GM21390 (cell line): ENCODE data around the gene CEP131.

Experiments
- ATAC-seq: cut with Tn5 transposase; IDR thresholded peaks from one replicate; pipeline ENCODE4 v1.9.1; 2021; ENCODE audit not compliant: unreplicated experiment

Gene CEP131

DNA sequence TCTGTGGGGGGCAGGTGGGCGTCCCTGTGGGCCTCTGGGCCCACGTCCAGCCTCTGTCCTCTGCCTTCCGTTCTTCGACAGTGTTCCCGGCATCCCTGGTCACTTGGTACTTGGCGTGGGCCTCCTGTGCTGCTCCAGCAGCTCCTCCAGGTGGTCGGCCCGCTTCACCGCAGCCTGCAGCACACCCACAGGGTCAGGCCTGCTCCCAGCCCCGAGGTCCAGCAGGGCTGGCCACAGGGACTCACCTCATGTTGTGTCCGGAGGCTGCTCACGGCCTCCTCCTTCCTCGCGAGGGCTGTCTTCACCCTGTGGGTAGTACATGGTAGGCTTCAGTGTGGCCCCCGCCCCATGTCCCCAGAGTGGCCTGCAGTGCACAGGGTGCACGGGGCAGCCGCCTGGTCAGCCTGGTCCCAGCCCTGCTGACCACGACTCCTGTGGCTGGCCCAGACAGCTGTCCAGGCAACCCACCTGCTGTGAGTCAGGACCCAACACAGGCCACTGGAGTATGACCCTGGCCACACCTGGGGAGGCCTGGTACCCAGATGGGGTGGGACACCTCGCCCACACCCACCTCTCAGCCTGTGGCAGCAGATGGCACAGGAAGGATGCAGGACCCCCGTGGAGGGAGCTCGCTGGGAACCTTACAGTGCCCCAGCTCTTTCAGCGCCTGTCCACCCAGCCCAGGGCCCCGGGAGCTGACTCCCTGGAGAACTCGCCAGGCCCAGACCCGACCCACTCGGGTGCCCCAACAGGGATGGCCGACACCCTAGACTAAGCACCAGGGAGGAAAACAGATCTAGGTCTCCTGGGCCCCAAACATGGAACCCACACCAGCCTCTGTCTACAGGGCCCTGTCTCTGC, 32.9 kb downstream of the CEP131 start:
- no peak for ATAC-seq

DNA sequence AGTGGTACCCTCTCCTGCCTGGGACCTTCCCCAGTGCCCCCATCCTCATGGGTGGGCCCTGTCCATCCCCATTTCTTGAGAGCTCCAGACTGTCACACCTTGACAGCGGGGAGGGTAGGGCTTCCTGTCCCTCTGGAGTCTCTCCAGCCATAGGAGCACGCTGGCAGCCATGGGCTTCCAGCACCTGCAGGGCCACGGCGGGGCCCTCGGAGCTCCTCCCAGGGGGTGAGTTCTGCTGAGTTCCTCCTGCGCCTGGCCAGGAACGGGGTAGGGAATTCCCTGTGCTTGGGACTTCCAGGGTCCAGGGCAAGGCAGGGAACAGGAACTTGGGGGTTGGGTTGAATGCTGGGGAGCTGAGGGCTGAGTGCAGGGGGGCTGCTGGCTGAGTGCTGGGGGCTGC, 33.7 kb downstream of the CEP131 start:
- ATAC-seq: no peak

DNA sequence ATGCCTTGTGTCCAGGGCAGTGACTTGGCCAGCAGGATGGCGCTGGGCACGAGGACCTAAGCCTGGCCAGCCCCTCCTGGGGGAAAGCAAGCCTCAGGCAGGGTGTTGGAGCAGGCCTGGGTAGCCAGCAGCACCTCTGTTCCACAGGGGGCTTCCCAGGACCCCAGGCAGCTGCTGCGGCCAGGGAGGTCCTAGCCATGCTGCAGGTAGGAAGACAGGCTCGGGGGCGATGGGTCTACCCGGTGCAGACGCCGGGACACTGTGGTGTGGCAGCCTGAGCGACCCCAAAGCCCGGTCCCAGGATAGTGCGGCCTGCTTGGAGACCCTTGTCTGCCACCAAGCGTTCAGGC, 34.3 kb downstream of the CEP131 start:
- no peak for ATAC-seq

DNA sequence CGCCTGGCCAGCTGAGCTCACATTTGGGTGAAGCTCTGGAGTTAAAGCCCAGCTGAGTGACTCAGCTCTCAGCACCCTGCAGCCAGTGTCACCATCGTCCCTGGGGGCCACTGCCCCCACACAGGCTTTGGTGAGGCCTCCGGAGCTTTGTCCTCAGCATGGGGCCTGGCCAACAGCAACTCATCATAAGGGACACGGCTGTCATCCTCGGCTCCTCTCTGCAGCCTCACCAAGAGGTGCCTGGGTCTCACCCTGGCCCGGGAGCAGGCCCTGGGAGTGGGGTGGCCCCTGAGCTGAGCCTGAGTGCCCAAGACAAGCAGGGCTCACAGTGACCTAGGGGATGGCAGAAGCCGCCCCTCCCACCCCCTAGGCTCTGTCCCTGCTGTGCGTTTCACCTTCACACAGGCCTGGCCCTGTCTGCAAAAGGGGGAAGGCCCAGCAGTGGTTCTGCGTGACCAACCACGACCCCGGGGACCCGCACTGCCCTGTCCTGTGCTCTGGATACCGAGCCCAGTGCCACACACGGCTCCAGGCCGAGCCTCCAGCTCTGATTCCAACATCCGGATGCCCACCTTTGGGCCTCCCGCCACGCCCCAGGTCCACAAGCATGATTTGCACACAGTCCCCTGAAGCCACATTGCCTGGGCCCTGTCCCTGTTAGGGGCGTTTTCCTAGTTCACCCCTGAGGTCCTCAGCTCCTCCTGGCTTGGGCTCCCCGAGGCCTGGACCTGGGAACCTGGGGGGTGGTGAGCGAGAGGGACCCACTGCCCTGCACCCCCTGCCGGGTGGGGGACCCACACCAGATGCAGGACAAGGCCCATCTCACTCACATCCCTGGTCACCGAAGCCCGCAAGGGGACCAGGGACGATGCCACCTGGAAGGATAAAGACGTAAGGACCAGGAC, 34.9 kb downstream of the CEP131 start:
- no peak for ATAC-seq

DNA sequence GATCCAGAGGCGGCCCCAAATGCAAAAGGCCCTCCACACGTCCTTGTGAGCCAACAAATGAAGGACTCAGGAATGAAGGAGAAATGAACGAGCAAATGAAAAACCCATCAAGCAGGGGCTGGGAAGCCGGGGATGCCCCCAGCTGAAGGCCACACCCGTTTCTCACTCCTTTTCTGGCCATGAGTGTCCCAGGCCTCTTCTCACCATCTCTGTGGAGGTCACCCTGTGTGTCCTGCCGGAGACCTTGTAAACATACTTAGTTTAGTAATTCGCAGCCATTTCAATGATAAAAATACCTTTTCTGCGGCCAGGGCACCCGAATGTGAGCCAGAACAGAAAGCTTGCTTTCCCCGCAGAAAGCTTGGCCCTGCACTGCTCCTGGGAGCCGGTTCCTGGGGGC, 35.6 kb downstream of the CEP131 start:
- ATAC-seq: no peak

DNA sequence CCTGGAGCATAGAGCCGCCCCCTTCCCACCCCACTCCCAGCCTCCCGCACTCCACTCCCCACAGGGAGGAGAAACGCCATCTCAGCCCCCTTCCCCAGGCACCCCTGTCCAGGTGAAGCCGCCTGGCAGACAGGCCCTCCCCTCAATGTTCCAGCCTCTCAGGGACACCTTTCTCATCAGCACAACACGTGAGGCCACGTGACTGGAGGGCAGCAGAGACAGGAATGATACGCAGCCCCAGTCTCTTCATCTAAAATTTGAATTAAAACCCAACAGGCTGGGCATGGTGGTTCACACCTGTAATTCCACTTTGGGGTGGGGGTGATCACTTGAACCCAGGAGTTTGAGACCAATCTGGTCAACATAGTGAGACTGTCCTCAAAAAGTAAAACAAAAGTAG, 36.6 kb downstream of the CEP131 start:
- no peak for ATAC-seq

DNA sequence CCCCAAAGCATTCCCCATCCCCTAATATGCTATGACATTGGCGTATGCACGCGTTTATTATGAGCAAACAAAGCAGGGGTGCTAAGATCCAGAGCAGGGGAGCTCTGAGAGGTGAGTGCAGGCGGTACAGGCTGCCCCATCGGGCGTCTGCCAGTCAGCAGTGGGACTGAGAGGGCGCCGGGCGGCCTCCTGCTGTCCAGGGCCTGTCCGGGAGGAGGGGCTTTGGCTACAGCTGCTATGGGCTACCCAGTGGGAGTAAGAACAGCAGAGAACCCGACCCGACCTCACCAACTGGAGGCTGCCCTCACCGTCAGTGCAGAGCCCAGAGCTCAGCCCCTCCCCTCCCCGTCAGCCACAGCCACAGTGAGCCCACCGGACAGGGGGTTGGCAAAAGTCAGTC, 38.2 kb downstream of the CEP131 start:
- ATAC-seq: no peak

DNA sequence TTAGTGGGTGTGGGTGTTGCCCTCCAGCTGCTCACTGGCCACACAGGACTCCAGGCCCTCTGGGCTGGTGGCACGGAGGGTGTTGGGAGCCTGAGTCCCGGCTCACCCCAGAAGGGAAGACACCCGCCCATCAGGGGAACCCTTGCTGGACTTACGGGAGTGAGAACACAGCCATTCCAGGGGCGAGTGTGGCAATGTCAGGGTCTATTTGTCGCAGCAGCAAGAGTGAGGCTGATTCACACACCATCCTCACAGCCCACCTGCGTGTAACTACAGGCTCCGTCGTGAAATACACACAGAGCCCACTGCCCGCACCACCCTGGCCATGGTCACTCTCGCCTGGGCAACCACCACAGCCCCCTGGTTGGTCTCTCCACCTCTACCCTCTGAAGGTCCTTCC, 39.0 kb downstream of the CEP131 start:
- ATAC-seq: no peak

DNA sequence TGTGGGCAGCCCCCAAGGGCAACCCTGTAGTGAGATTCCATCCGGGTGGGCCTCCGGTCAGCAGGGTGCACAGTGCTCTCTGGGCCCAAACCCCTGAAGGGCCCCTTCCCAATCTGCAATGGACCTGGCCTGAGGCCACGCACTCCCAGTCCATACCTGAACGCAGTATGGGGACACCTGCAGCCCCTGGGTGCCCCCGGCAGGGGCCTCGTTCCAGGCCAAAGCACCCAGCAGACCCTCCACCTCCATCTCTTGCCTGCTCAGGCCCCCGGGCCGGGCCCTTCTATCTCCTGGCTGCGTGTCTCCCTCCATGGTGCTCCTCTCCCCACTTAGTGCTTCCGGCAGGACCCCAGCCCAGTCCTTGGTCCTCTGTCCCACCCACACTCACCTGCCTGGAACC, 39.4 kb downstream of the CEP131 start:
- ATAC-seq: no peak

DNA sequence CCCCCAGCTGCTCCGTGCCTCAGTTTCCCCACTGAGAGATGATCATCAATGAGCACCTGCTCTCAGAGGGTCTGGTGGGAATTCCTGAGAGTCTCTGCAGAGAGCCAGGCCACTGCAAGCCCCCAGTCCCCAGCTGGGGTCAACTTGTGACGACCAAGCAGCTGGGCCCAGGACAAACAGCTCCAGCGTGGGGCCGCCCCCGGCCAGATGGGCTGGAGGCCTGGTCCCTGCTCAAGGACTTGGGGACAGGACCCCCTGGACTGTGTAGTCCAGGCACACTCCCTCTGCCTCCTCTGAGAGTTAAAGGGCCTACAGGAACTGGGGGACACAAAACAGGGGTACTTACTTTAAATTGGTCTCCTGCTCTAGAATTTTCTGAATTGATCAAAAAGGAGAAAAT, 40.2 kb downstream of the CEP131 start:
- ATAC-seq: no peak

DNA sequence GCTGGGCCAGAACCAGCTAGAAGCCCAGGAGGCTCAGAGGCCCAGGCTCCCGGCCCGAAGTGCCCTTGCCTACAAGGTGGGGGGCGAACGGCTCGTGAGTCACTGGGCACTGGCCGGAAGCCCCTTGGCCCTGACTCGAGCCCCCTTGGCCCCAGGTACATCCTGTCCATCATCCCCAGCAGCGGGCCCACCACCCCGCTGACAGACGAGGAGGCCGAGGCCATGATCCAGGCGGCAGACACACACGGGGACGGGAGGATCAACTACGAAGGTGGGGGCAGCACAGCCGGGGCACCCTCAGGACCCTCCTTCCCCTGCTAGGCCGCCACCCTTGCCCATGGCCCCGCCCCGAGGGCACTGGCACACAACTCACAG, 41.0 kb downstream of the CEP131 start:
- no peak for ATAC-seq

DNA sequence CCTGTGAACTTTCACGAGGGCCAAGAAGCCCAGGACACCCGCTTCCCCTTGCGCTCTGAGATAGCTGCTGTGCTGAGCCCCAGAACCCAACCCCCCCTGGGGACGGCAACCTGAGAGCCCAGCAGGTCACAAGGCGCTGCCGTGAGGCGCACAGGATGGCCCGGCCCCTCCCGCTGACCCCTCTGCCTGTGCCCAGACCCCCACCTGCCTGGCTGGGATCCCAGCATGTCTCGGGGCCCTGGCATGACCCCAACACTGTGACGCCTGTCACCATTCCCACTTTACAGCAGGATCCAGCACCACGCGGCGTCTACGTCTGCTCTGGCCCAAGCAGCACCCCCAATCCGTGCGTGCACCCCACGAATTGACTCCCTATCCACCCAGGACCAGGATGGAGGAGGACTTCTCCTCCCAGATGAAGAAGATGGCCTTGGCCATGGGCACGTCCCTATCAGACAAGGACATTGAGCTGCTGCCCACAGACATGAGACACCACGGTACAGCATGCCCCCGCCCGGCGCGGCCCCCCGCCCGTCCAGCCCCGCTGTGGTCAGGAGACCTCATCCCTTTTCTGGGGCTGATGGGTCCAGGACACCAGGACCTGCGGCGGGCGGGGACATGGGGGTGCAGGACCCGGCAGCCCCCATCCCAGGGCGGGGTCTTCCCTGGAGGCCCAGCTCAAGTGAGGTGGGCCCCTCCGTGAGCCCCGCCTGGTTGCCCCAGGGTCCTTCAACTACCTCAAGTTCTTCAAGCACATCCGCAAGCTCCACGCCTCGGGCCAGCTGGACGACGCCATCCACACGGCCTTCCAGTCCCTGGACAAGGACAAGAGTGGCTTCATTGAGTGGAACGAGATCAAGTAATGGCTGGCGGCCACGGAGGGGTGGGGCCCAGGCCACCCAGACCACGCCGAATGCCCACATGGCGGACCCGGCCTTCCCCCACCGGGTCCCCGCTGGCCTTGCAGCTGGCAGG, 41.6 kb downstream of the CEP131 start:
- ATAC-seq: no peak

DNA sequence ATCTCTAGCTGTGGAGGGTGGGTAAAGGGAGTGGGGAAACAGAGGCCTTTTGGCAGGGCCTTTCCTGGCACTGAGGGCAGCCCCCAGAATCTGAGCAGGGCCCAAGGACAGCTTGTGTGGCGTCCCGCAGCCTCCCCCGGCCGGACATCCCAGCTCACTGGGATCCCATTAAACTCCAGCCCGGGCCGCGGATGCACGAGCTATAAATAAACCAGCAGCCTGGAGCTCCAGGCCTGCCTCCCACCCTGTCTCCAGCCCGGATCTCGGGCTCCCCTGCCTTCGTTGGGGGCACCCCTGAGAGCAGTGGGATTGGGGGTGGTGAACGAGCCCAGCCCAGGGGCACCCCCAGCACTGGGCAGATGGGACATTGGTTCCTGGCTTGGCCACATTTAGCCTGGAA, 42.9 kb downstream of the CEP131 start:
- ATAC-seq: no peak

DNA sequence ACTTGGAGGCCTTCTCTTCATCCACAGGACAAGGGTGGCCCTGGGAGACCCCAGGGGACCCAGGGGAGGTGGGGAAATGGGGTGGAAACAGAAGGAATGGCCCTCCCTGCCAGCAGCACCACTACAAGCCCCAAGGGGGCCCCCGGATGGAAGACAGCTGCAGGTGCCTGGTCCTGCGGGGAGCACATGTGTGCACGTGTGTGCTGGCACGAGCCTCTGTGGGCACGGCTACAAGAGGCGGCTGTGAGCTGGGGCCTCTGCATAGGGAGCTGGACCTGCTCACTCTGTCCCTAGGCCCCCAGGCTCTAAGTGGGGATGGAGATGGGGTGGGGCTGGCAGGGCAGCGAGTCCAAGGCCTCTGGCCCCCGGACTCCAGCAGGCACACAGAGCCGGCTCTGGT, 43.5 kb downstream of the CEP131 start:
- no peak for ATAC-seq

DNA sequence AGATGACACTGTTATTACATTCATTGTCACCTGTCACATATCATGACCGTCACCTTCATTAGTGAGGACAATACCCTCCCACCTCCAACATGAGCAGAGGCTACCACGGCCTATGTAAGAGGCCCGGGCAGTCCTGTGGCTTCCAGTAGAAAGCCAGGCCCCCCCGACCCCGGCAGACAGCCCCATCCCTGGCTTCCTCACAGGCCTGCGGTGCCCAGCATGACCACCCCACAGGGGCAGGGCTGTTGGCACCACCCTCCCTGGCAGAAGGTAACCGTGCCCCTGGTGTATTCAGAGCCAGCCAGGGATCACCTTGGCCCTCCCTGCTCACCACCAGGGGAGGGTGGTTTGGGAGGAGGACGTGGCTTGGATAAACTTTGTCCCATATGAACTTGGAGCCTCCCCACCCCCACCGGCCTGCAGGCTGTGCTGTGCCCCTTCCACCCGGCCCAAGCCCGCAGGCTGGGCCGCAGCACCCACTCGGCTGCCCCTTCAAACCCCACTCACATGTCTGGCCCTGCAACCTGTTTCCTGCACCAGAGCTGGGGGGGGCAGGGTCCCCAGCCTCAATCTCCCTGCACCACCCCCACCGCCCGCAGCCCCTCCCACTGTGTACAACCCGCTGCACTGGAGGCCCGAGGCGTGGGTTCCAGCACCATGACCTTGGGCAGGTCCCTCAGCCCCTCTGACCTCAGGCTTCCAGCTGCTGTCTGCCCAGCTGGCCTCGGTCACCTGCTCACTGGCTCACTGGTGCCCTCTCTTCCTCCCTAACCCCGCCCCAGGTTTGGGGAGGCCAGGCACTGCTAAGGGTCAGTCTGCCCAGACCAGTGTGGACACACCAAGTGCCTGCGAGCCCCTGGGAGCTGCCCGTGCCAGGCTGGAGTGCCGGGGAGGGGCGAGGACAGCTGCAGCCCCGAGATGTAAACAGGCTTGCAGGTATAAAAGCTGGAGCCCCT, 44.4 kb downstream of the CEP131 start:
- ATAC-seq: no peak

DNA sequence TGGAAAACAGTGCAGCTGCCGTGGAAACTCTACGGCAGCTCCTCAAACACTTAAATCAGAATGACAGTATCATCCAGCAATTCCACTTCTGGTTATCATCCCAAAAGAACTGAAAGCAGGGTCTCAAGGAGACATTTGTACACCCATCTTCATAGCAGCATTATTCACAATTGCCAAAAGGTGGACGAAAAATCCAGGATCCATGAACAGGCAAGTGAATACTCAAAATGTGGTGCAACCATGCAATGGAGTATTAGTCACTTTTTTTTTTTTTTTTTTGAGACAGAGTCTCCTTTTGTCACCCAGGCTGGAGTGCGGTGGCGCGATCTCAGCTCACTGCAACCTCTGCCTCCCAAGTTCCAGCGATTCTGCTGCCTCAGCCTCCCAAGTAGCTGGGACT, 46.1 kb downstream of the CEP131 start:
- ATAC-seq: no peak

DNA sequence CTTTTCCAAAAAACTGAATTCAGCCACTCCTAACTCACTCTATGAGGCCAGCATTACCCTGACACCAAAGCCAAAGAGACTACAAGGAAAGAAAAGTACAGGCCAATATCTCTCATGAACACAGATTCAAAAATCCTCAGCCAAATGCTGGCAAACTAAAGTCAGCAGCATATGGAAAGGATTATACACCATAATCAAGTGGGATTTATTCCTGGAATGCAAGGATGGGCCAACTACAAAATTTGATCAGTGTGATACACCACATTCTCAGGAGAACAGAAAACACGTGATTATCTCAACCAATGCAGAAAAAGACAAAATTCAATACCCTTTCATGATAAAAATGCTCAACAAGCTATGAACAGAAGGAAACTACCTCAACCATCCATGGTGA, 49.0 kb downstream of the CEP131 start:
- ATAC-seq: no peak

DNA sequence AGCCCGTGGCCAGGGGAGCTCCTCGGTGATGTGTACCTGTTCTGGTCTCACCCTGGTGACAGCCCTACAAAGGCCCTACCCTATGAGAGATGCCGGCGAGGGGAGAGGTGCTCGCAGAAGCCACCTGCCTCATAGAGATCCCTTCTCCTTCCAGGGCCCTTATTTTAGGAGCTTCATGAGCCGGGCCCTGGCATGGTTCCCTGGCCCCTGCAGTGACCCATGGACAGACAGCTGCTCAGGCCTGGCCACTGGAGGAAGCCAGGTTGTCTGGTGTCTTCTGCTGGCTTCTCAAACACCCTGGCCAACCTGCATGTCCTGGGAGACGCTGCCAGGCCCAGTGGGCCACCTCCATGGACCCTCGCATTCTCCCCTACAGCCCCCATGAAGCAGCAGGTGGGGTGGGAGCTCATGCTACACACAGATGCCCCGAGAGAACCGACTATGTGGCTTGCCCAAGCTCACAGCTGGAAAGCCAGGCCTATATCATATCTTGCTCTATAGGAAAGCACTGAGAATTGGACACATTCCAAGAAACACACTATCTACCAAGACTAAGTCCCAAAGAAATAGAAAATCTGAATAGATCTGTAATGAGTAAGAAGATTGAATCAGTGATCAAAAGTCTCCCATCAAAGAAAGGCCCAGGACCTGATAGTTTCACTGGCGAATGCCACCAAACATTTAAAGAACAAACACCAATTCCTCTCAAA, 49.6 kb downstream of the CEP131 start:
- ATAC-seq: no peak

DNA sequence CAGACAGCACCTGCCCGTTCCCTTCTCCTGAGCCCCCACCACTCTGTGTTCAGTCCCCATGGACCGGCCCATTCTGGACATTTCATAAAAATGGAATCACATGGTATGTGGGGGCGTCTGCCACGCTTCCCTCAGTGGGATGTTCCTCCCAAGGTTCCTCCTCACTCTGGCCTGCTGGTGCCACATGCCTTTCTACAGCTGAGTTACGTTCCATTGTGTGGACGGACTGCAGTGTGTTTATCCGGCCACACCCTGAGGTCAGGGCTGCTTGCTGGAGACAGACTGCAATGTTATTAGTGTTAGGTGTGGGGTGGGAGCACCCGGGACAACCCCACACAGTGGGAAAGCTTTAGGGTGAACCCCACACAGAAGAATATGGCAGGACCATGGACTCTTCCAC, 50.8 kb downstream of the CEP131 start:
- ATAC-seq: no peak
